K562 (cell line): ENCODE data around the gene C1orf50. TPM values are rescaled to one million over a fixed set of nuclear protein-coding genes. Genes with fewer than 3 reads are reported as not detected.

Source experiments
- ARNT ChIP-seq, 2 experiments: fragments of 450-650 bp; IDR thresholded peaks; 2 replicates each; pipeline ENCODE4 v1.6.1; 2016; ENCODE audit warnings: mild to moderate bottlenecking in 1 of 2
- BACH1 ChIP-seq: fragments of 200-800 bp; sonication (Bioruptor generic); IDR thresholded peaks from 2 replicates; pipeline ENCODE4 v1.6.1; 2016; ENCODE audit warnings: missing genetic modification characterization, missing compliant biosample characterization
- BRD4 ChIP-seq: fragments of 200-600 bp; sonication (generic); IDR thresholded peaks from 2 replicates; pipeline ENCODE4 v1.6.1; 2017; ENCODE audit warnings: inconsistent platforms
- FOXJ2 ChIP-seq: fragments of 200-800 bp; sonication (Bioruptor generic); IDR thresholded peaks from 2 replicates; pipeline ENCODE4 v1.6.1; 2016; ENCODE audit warnings: missing genetic modification characterization, missing compliant biosample characterization
- HDAC2 ChIP-seq: fragments of 450-650 bp; IDR thresholded peaks from 2 replicates; pipeline ENCODE4 v1.6.1; 2016; ENCODE audit warnings: mild to moderate bottlenecking
- HOXB6 ChIP-seq: fragments of 250-450 bp; sonication (Bioruptor Pico); IDR thresholded peaks from 2 replicates; pipeline ENCODE4 v1.5.1; 2022; ENCODE audit warnings: mild to moderate bottlenecking, borderline replicate concordance
- JUND ChIP-seq, 2 experiments: IDR thresholded peaks; 2 replicates in 1 of 2; 3 replicates in 1 of 2; pipeline ENCODE4 v1.6.1; 2011; ENCODE audit warnings: borderline replicate concordance in 2 of 2, low read depth in 2 of 2, low read length in 2 of 2, improper control_type of control experiment in 1 of 2, missing biosample characterization in 1 of 2, missing genetic modification characterization in 1 of 2, missing genetic modification reagents in 1 of 2
- KDM2B ChIP-seq: fragments of 250-450 bp; sonication (Bioruptor Pico); IDR thresholded peaks from 2 replicates; pipeline ENCODE4 v1.8.0; 2021; ENCODE audit warnings: mild to moderate bottlenecking, moderate library complexity
- NCOA2 ChIP-seq, 2 experiments: fragments of 450-650 bp; IDR thresholded peaks; 2 replicates each; pipeline ENCODE4 v1.6.1; 2018; ENCODE audit warnings: mild to moderate bottlenecking in 2 of 2, moderate library complexity in 1 of 2; ENCODE audit not compliant: partially characterized antibody in 2 of 2
- NFE2 ChIP-seq: IDR thresholded peaks from 2 replicates; pipeline ENCODE4 v1.6.1; 2014; ENCODE audit warnings: antibody characterized with exemption, low read depth
- POLR2A ChIP-seq: fragments of 450-650 bp; conservative IDR thresholded peaks from 2 replicates; pipeline ENCODE4 v1.6.1; 2016
- RB1 ChIP-seq: fragments of 450-650 bp; IDR thresholded peaks from 2 replicates; pipeline ENCODE4 v1.6.1; 2017; ENCODE audit warnings: low read depth, mild to moderate bottlenecking
- SMAD4 ChIP-seq: fragments of 250-450 bp; sonication (Bioruptor Pico); conservative IDR thresholded peaks from 2 replicates; pipeline ENCODE4 v1.8.0; 2021; ENCODE audit warnings: inconsistent platforms, mild to moderate bottlenecking, moderate library complexity
- SP2 ChIP-seq: IDR thresholded peaks from 2 replicates; pipeline ENCODE4 v1.6.1; 2011; ENCODE audit warnings: mild to moderate bottlenecking, low read depth, low read length, moderate library complexity; ENCODE audit not compliant: poor library complexity, severe bottlenecking; ENCODE audit errors: extremely low read depth
- TOE1 ChIP-seq, 2 experiments: fragments of 450-650 bp in 1 of 2; sonication (generic) in 1 of 2; formaldehyde crosslinking in 1 of 2; IDR thresholded peaks; 2 replicates each; pipeline versions ENCODE4 v1.7.1 to v1.8.0; 2016 to 2022; ENCODE audit warnings: borderline replicate concordance in 2 of 2, mild to moderate bottlenecking in 2 of 2, antibody characterized with exemption in 1 of 2, inconsistent platforms in 1 of 2, low read depth in 1 of 2, missing genetic modification reagents in 1 of 2, moderate library complexity in 1 of 2
- ZFX ChIP-seq: sonication (generic); formaldehyde crosslinking; IDR thresholded peaks from 2 replicates; pipeline ENCODE4 v1.8.0; 2022; ENCODE audit warnings: mild to moderate bottlenecking, missing genetic modification reagents, moderate library complexity
- ZNF184 ChIP-seq: sonication (generic); formaldehyde crosslinking; IDR thresholded peaks from 2 replicates; pipeline ENCODE4 v1.5.0; 2020; ENCODE audit warnings: missing genetic modification reagents
- ZNF668 ChIP-seq: fragments of 250-450 bp; sonication (Bioruptor Pico); IDR thresholded peaks from 2 replicates; pipeline ENCODE4 v1.8.0; 2022; ENCODE audit warnings: mild to moderate bottlenecking, inconsistent platforms
- polyA plus RNA-seq, 8 experiments: library from polyadenylated mRNA; depleted of rRNA in 4 of 8; stranded (reverse) in 5 of 8; unstranded in 3 of 8; fragments of >200 nt; fragmentation: Nextera tagmentation in 2 of 8; fragmentation: Illumina TruSeq in 1 of 8; extraction: Ambion mirVana in 2 of 8; extraction: Trizol in 1 of 8; gene quantifications; 2 replicates each; pipeline versions ENCODE4 v1.2.1 to v1.2.3, GENCODE V29; 2011 to 2014; ENCODE audit warnings: inconsistent platforms in 1 of 8, missing spikeins in 1 of 8
- total RNA-seq, 7 experiments: library from RNA; depleted of rRNA in 6 of 7; stranded (reverse); fragments of >200 nt in 6 of 7; fragmentation: Illumina TruSeq in 2 of 7; extraction: Trizol in 2 of 7; gene quantifications; 2 replicates each; pipeline versions ENCODE4 v1.2.1 to v1.2.3, GENCODE V29; 2011 to 2021; ENCODE audit warnings: low replicate concordance in 1 of 7
- TF ChIP-seq, protein P1 (sequence below): fragments of 450-650 bp; IDR thresholded peaks from 2 replicates; pipeline ENCODE4 v1.6.1; 2016
- TF ChIP-seq, protein P2 (sequence below): fragments of 450-650 bp; formaldehyde crosslinking; IDR thresholded peaks from 2 replicates; pipeline ENCODE4 v1.4.0; 2020; ENCODE audit warnings: mild to moderate bottlenecking, mixed read lengths
- TF ChIP-seq, protein P3 (sequence below): IDR thresholded peaks from 2 replicates; pipeline ENCODE4 v1.6.1; 2012; ENCODE audit warnings: low read depth, low read length, improper control_type of control experiment, borderline replicate concordance
- TF ChIP-seq, protein P4 (sequence below): sonication (generic); formaldehyde crosslinking; IDR thresholded peaks from 2 replicates; pipeline ENCODE4 v1.5.0; 2020; ENCODE audit warnings: missing genetic modification reagents

The C1orf50 gene
- total and polyA plus RNA-seq, 9 of the 15 experiments (the other 6 are each of a cell fraction or from before 2014, with no cell fraction given): 0.55 to 13.9 (median 5.2) TPM

DNA sequence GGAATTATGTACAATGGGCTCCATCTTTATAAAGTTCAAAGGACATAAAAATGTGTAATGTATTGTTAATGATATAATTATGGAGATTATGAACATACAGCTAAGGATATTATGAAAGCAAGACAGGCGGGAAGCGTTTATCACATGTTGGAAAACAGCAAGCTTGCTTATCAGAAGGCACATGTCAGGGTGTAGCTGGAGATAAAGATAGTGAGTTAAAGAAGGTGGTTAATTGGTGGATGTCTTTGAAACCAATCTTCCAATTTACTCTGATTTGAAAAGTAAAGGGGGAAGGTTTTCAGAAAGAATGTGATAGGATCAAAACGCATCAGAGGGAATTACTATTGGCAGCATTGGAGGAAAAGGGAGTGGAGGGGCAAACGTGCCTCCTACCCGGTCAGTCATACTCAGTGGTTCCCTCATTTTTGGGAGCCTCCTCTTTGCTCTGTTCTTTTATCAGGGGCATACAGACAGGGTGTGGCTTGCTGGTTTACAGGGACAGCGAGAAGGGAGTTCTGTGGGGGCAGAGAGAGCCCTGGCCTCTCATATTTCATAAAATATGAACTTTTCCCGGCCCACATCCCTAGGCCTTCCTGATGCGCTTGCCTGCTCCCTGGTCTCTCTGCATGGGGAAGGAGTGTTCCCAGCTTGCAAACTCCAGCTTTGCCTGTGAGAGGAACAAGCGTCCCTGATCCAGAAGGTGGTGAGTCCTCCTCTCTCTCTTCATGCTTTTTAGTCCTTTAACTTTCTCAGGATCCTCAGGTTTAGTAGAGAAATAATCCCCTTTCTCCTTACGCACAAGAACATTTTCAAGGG is 58.2 kb downstream of the C1orf50 start (continued):
- TF ChIP-seq TOE1 (IDR thresholded peaks at IDR 0.05; ENCODE audit: borderline replicate concordance) (peak; percentile 73; the same call in 1 of the 2 replicates), TOE1 (CRISPR knock-in tag; IDR thresholded peaks at IDR 0.05; ENCODE audit: borderline replicate concordance, low read depth) (no peak), RB1 (no peak; the same call in 1 of the 2 replicates), NFE2 (peak; percentile 15; the same call in 1 of the 2 replicates), SMAD4 (CRISPR knock-in tag) (peak; percentile 89), HDAC2 (peak; percentile 100), BRD4 (no peak), POLR2A (peak; percentile 67; the same call in 1 of the 2 replicates), ZNF668 (CRISPR knock-in tag) (0 out of 2 replicates have a peak, but pooled peaks have one; percentile 51), ZFX (CRISPR knock-in tag) (peak; percentile 59; the same call in 1 of the 2 replicates), JUND (IDR thresholded peaks at IDR 0.05; ENCODE audit: borderline replicate concordance, low read depth, low read length) (peak; percentile 58; the same call in 1 of the 2 replicates), JUND (tag; IDR thresholded peaks at IDR 0.05; ENCODE audit: borderline replicate concordance, low read depth, low read length) (peak; percentile 59; the same call in 2 of the 3 replicates), BACH1 (tag) (0 out of 2 replicates have a peak, but pooled peaks have one; percentile 14), SP2 (no peak), ARNT (IDR thresholded peaks at IDR 0.05) (peak; percentile 96 to 98), NCOA2 (IDR thresholded peaks at IDR 0.05; ENCODE audit: partially characterized antibody in 2 of 2) (peak; percentile 70 to 90), FOXJ2 (peak; percentile 93), HOXB6 (CRISPR knock-in tag) (no peak), ZNF184 (CRISPR knock-in tag) (no peak), KDM2B (CRISPR knock-in tag) (no peak)
- TF ChIP-seq, protein P1, sequence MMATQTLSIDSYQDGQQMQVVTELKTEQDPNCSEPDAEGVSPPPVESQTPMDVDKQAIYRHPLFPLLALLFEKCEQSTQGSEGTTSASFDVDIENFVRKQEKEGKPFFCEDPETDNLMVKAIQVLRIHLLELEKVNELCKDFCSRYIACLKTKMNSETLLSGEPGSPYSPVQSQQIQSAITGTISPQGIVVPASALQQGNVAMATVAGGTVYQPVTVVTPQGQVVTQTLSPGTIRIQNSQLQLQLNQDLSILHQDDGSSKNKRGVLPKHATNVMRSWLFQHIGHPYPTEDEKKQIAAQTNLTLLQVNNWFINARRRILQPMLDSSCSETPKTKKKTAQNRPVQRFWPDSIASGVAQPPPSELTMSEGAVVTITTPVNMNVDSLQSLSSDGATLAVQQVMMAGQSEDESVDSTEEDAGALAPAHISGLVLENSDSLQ: peak; percentile 74
- TF ChIP-seq, protein P2, sequence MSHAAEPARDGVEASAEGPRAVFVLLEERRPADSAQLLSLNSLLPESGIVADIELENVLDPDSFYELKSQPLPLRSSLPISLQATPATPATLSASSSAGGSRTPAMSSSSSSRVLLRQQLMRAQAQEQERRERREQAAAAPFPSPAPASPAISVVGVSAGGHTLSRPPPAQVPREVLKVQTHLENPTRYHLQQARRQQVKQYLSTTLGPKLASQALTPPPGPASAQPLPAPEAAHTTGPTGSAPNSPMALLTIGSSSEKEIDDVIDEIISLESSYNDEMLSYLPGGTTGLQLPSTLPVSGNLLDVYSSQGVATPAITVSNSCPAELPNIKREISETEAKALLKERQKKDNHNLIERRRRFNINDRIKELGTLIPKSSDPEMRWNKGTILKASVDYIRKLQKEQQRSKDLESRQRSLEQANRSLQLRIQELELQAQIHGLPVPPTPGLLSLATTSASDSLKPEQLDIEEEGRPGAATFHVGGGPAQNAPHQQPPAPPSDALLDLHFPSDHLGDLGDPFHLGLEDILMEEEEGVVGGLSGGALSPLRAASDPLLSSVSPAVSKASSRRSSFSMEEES: no peak
- TF ChIP-seq, protein P3, sequence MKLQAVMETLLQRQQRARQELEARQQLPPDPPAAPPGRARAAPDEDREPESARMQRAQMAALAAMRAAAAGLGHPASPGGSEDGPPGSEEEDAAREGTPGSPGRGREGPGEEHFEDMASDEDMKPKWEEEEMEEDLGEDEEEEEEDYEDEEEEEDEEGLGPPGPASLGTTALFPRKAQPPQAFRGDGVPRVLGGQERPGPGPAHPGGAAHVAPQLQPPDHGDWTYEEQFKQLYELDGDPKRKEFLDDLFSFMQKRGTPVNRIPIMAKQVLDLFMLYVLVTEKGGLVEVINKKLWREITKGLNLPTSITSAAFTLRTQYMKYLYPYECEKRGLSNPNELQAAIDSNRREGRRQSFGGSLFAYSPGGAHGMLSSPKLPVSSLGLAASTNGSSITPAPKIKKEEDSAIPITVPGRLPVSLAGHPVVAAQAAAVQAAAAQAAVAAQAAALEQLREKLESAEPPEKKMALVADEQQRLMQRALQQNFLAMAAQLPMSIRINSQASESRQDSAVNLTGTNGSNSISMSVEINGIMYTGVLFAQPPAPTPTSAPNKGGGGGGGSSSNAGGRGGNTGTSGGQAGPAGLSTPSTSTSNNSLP: peak; percentile 66; the same call in 1 of the 2 replicates
- TF ChIP-seq, protein P4, sequence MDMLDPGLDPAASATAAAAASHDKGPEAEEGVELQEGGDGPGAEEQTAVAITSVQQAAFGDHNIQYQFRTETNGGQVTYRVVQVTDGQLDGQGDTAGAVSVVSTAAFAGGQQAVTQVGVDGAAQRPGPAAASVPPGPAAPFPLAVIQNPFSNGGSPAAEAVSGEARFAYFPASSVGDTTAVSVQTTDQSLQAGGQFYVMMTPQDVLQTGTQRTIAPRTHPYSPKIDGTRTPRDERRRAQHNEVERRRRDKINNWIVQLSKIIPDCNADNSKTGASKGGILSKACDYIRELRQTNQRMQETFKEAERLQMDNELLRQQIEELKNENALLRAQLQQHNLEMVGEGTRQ: no peak
